HG03457 (cell line): ENCODE data around the gene P3H3.

Experiments used
- ATAC-seq: cut with Tn5 transposase; IDR thresholded peaks from one replicate; pipeline ENCODE4 v1.9.1; 2021; ENCODE audit warnings: moderate number of reproducible peaks; ENCODE audit not compliant: unreplicated experiment

Gene P3H3

DNA sequence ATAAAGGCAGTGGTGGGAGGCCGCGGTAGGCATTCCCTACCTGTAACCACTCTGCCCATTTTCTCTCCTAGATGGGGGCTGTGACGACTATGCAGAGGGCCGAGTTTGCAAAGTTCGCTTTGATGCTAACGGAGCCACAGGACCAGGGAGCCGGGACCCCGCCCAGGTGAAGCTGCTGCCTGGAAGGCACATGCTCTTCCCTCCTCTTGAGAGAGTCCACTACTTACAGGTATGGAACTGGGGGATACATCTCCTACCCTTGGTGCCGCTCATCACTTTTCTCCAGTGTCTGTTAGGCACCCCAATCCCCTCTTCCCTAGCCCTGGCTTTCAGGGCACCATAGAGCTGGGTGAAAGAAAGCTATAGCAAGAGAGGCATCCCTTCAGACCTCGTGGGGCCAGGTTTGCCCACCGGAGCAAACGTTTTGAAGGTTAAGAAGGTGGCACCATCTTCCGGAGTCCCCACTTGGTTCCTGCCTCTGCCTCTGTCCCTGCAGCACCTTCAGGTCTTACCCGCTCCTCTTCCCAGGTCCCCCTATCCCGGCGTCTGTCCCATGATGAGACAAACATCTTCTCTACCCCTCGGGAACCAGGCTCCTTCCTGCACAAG lies 2.0 kb upstream of the P3H3 start:
- no peak for ATAC-seq

GRCh38 chr12:6826734-6827436 lies 1.3 kb upstream of the P3H3 start:
- ATAC-seq: no peak

DNA sequence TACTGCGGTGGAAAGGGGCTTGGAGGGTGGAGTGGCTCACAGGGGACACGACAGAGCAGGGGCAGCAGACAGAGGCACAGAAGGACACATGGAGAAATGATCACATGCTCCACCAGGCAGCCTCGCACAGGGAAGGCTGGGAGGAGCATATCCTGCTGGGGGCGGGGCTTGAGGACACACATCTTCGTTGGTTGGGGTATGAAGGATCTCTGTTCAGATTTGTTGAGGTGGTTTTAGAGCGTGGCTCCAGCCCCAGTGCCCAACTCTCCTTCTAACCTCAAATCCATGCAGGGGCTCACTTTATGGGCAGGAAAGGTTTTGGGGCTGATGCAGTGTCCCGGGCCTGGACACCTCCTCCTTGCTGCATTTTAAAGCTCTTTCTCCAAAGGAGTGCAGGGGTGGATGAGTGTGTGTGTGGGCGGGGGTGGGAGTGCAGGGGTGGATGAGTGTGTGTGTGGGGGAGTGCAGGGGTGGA lies 733 bp upstream of the P3H3 start:
- ATAC-seq: no peak

- no peak for ATAC-seq
These were observed 751 bp downstream of the P3H3 start for GRCh38 chr12:6828781-6829535.

GRCh38 chr12:6829536-6830220 lies 1.5 kb downstream of the P3H3 start:
- ATAC-seq: no peak

GRCh38 chr12:6830286-6830890 lies 2.2 kb downstream of the P3H3 start:
- no peak for ATAC-seq

- no peak for ATAC-seq
These were observed 2.8 kb downstream of the P3H3 start for GRCh38 chr12:6830999-6831398.

GRCh38 chr12:6831450-6831995 lies 3.3 kb downstream of the P3H3 start:
- no peak for ATAC-seq

DNA sequence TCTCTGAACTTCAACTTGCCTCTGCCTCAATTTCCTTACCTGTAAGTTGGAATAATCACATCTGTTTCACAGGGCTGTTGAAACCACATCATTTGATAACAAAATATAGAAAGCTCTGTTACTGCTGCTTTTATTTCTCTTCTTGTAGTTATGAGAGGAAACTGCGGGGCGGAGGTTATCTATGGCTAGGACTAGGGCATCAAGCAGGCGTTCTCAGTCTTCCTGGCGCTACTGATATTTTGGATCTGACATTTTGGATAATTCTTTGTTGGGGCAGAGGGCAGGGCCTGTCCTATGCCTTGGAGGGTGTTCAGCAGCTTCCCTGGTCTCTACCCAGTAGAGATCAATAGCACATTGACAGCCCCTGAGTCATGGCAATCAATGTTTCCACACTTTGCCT lies 3.9 kb downstream of the P3H3 start:
- ATAC-seq: no peak

- ATAC-seq: no peak
These were observed 5.1 kb downstream of the P3H3 start for GRCh38 chr12:6833189-6833890.

- no peak for ATAC-seq
These were observed 6.0 kb downstream of the P3H3 start for GRCh38 chr12:6834254-6834653.

DNA sequence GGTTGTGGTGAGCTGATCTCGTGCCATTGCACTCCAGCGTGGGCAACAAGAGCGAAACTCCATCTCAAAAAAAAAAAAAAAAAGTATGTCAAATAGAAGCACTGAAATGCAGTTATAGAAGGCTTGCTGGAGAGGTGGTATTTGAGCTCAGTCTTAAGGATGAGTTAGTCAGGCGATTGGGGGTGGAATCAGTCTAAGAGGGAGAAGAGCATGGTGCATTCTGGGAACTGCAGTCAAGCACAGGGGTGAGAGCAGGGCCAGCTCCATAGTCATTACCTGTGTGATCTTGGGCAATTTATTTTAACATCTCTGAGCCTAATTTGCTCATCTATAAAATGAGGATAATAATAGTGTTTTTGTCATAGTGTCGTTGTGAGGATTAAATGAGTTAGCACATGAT lies 6.7 kb downstream of the P3H3 start:
- ATAC-seq: no peak

DNA sequence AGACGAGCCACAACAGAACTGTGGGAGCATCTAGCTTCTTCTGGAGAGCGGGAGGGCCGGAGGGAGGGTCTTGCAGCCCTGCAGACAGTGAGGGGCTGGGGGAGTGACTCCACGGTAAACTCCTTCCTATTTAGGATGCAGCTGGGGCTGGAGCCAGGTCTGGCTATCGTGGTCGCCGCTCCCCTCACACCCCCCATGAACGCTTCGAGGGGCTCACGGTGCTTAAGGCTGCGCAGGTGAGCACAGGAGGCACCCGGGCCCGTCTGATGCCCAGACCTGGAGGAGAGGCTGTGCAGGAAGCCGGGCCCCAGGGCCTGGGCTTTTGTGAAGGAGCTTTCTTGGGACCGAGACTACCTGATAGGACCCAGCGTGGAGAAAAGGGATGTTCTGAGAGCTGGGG lies 8.6 kb downstream of the P3H3 start:
- no peak for ATAC-seq

DNA sequence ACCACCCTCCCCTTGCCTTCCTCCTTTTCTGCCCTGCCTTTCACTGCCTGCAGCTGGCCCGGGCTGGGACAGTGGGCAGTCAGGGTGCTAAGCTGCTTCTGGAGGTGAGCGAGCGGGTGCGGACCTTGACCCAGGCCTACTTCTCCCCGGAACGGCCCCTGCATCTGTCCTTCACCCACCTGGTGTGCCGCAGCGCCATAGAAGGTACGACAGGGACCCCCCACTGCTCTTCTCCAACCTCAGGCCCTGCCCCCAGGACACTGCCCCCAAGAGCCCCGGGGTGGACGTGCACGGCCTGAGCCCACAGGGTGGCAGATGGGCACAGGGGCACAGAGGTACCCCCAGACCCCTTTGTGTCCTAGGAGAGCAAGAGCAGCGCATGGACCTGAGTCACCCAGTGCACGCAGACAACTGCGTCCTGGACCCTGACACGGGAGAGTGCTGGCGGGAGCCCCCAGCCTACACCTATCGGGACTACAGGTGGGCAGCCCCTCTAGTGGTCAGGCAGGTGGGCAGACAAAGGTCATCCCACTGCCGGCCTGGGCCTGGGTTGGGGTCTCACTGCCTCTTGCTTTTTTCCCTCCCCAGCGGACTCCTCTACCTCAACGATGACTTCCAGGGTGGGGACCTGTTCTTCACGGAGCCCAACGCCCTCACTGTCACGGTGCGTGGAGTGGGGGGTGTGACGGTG lies 9.3 kb downstream of the P3H3 start:
- no peak for ATAC-seq

DNA sequence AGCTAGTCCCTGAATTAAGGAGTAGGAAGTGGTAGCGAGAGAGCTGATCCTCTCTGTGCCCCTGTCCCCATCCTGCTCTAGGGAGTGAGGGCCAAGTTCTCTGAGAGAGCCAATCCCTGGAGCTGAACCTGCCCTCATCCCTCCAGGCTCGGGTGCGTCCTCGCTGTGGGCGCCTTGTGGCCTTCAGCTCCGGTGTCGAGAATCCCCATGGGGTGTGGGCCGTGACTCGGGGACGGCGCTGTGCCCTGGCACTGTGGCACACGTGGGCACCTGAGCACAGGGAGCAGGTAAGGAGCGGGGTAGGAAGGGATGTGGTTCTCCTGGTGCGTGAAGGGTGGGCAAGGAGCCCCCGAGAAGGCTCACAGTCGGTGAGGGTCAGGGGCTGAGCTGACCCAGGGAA lies 10.6 kb downstream of the P3H3 start:
- no peak for ATAC-seq

DNA sequence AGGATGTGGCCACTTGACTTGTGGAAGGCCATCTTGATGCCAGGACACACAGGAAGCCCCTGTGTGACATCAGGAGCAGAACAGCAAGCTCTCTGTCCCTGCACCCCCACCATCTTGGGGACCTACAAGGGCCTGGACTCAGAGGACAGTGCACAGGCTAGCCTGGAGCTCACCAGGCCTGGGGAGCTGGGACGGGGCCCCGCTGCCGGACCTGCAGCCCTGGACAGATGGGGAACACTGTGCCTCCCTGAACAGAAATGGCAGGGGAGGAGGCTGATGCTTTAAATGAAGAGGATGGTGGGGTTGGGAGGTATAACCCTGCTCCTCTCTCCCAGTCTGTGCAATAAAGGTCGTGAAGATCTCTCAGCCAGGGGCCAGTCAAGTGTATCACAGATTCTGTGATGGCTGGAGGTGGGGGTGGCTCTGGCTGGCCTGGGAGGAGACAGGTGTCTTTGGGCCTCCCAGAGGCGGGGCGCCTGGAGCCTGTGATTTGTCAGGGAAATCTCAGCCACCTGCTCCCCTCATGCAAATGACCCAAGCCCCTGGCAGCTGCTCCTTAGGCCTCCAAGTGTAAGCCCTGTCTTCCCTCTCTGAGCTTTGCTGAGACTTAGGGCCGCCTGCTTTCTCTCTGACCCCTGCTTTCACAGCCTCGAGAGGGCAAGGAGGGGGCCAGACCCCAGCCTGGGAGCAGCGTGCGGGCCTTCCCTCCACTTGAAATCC lies 11.4 kb downstream of the P3H3 start:
- no peak for ATAC-seq

DNA sequence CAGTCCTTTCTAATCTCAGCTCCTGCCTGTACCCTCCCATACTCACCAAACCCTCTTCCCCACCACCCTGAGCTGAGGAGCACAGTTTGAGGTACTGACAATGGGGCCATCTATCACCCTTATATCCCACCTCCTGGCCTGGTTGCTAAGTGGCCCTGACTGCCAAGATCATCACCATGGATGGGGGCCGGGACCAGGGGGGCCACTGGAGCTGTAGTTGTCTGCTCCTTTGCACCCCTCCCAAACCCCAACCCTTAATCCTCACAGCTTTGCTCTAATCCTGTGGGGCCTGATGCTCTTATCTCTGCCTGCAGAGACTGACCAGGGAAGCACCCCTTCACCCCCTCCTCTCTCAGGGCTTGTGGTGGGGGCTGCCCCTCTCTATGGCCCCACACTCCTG lies 12.1 kb downstream of the P3H3 start:
- no peak for ATAC-seq

DNA sequence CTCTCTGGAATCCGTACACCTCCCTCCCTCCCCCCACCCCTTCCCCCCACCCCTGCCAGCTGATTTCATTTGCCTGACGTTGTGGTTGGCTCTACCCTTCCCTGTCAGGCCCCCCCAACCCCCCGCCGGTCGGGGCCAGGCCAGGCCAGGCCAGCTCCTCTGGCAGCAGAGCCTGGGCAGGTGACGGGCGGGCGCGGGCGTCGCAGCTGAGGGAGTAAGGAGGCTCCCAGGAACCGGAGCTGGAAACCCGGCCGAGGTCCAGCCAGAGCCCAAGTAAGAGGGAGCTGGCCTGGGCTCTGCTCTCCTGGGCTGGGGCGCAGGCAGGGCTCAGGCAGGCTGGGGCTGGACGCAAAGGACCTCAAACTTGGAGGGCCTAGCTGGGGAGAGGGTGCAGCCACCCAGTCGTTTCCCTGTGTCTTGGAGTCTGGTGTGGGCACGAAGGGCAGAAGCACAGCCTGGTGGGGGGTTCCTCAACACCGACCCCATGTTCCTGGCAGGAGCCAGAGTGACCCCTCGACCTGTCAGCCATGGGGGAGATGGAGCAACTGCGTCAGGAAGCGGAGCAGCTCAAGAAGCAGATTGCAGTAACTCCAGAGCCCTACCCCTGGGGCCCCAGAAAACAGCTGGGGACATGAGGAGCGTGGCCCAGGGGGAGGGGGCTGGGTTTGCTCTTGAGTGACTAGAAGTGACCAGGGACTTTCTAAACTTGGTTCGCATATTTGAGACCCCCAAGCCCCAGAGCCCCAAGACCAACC lies 12.7 kb downstream of the P3H3 start, which contains the start of gene GNB3:
TSS of gene GNB3 (plus strand) at position 165 of the 755 bp plus-strand sequence. CDS start at position 528, 363 bp downstream.
- no peak for ATAC-seq
